GM18505 (cell line): ENCODE data around the gene BCO2.

Experiments
- ATAC-seq: cut with Tn5 transposase; IDR thresholded peaks from one replicate; pipeline ENCODE4 v1.9.1; 2021; ENCODE audit not compliant: unreplicated experiment
- POLR2A ChIP-seq: IDR thresholded peaks from 4 replicates; pipeline ENCODE4 v1.6.1; 2011; ENCODE audit warnings: borderline replicate concordance; ENCODE audit not compliant: insufficient read depth, insufficient read length; ENCODE audit errors: extremely low read depth

BCO2 gene

GRCh38 chr11:112229746-112230433, 54.6 kb downstream of the BCO2 start:
- ATAC-seq: no peak
- no peak for TF ChIP-seq POLR2A

DNA sequence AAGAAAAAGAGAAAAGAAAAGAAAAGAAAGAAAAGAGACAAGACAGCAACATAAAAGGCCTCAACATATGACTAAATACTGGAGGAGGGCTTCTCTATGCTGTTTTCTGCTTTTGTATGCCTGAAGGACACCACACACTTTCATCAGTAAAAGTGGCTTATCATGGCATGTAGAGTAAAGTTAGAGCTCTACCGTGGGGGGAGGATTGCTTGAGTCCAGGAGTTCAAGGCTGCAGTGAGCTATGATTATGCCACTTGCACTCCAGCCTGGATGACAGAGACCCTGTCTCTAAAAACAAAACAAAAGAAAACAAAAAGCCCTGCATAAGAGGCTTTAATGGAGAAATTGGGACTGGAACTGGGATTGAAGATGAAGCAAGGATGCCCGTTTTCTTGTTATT, 56.6 kb downstream of the BCO2 start:
- TF ChIP-seq POLR2A: no peak
- ATAC-seq: no peak

DNA sequence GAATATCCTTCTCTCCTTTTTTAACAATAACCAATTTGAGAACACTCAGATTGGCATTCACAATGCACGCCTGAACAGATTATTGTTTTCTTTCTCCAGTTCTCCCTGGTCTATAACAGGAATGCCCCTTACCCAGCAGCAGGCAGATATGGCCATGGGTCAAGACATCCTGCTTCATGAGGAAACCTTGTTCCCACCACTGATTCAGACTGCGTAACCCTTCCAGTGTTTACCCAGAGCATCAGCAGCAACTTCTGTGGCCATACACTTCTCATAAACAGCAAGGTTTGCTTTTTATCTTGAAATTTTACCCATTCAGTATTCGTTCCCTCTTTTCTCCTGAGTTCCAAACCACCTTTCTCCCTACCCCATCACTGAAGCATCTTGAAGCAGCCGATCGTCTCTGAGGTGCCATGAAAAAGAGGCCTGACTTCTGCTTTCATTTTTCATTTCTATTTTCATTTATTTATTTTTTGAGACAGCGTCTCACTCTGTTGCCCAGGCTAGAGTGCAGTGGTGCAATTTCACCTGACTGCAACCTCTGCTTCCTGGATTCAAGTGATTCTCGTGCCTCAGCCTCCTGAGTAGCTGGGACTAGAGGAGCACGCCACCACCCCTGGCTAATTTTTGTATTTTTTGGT, 60.6 kb downstream of the BCO2 start:
- no peak for TF ChIP-seq POLR2A
- ATAC-seq: no peak

- no peak for TF ChIP-seq POLR2A
- ATAC-seq: no peak
Observed at GRCh38 chr11:112237451-112237850, 62.1 kb downstream of the BCO2 start.

DNA sequence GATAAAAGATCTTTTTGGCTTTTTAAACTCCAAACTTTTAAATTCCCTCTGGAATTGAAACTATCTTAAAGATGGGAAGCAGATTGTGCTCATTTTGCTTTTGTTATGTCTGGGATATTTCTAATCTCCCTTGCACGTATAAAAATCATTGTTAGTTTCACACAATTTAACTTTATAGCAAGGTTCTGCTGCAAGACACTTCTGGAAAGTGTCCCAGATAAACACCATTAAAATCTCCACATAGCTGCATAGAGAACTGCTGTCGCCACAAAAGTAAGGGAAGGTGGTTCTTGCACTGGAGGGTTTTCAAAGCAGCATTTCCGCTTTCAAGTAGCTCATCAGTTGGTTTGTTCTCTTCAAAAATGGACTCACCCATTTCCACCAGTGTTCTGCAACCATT, 62.7 kb downstream of the BCO2 start:
- ATAC-seq: no peak
- TF ChIP-seq POLR2A: no peak

GRCh38 chr11:112241486-112241885, 66.2 kb downstream of the BCO2 start:
- TF ChIP-seq POLR2A: no peak

GRCh38 chr11:112247201-112247600, 71.9 kb downstream of the BCO2 start:
- no peak for ATAC-seq
- no peak for TF ChIP-seq POLR2A

More at GRCh38 chr11:112241486-112241885, 66.2 kb downstream of the BCO2 start:
- ATAC-seq: no peak

GRCh38 chr11:112248201-112248600, 72.9 kb downstream of the BCO2 start:
- no peak for TF ChIP-seq POLR2A
- no peak for ATAC-seq

GRCh38 chr11:112249871-112250610, 74.7 kb downstream of the BCO2 start:
- no peak for TF ChIP-seq POLR2A
- ATAC-seq: no peak

- no peak for ATAC-seq
- no peak for TF ChIP-seq POLR2A
Observed at GRCh38 chr11:112253605-112254242, 78.4 kb downstream of the BCO2 start.

DNA sequence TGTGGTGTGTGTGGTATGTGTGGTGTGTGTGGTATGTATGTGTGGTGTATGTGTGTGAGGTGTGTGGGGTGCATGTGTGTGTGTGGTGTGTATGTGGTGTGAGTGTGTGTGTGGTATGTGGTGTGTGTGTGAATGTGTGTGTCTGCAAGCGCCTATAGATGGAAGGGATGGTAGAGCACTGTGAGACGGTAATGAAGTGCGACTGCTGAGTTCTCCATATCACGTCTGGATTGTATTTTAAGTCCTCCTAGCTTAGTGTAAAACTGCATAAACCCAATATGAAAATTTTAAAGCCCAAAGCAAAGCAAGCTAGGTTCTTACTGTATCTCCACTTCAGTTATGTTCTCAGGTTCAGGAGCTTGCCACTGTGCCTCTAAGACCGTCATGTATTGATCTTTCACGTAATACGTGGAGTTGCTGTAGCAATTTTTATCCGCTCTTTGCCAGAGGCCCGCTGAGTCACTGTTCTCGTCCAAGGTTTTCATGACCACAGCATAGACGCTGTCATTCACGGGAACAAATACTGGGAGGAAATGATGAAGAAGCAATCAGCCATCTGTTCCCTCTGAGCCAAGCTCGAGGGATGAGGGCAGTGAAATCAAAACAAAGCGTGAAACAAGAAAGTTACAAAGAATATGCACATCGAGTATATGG, 79.9 kb downstream of the BCO2 start:
- ATAC-seq: no peak
- no peak for TF ChIP-seq POLR2A

DNA sequence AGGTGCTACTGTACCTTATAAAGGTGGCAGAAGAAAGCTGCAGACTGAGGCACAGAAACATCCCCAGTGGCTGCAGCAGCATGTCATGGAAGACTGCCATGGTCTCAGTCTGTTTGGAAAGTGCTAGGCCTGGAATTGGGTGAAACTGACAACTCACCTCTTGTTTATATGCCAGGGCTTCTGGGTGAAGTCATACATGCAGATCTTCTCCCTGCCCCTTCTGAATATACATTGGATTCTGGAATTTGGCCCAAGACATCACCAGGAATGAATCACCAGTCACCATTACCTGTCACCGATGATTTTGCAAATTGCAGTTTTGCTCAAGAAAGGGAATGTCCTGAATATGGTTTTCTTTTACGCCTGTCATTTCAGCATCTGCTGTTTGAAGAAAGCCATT, 85.2 kb downstream of the BCO2 start, which contains the start of gene PLET1:
Gene PLET1 (minus strand): TSS at position 371 of the 400 bp plus-strand sequence. CDS start 271 bp downstream, at position 100.
- TF ChIP-seq POLR2A: no peak
- no peak for ATAC-seq
